PC-9 (cell line): ENCODE measurements around the gene CD36. TPM values are rescaled to one million over a fixed set of nuclear protein-coding genes. Genes with fewer than 3 reads are reported as not detected.

Experiments used
- BruUV-seq: library from RNA; stranded (reverse); fragments of 400-500 nt; replicated peaks from 2 replicates; lab custom pipeline; 2021; lab: Mats Ljungman, UMichigan
- CTCF ChIA-PET: fragments of 300-600 bp; sonication (Branson Sonifier 250); formaldehyde crosslinking; loops from one replicate; lab custom pipeline; 2022; ENCODE audit warnings: antibody characterized with exemption; lab: Charles Lee
- POLR2A ChIA-PET: fragments of 300-600 bp; sonication (Branson Sonifier 250); formaldehyde crosslinking; loops from one replicate; lab custom pipeline; 2022; ENCODE audit warnings: antibody characterized with exemption; ENCODE audit not compliant: unreplicated experiment; lab: Charles Lee
- DNase-seq, 2 experiments: peaks; one replicate each; pipeline versions ENCODE4 v3.0.0 to v3.0.0-alpha.2; 2015 to 2022; ENCODE audit warnings: mixed read lengths in 1 of 2
- H2AFZ ChIP-seq: fragments of 200-600 bp; sonication (generic); 2 replicates; pipeline ENCODE4 v1.8.1; 2017; ENCODE audit warnings: antibody characterized with exemption
- H3F3A ChIP-seq: fragments of 200-600 bp; sonication (generic); 2 replicates; pipeline ENCODE4 v1.8.1; 2017; ENCODE audit warnings: antibody characterized with exemption, mild to moderate bottlenecking, low read depth; ENCODE audit not compliant: insufficient read depth
- H3K27ac ChIP-seq: fragments of 200-600 bp; sonication (generic); 2 replicates; pipeline ENCODE4 v1.6.1; 2016; ENCODE audit warnings: mixed run types
- H3K27me3 ChIP-seq: fragments of 200-600 bp; sonication (generic); 2 replicates; pipeline ENCODE4 v1.6.1; 2016; ENCODE audit warnings: low read depth, mixed run types; ENCODE audit not compliant: insufficient read depth
- H3K36me3 ChIP-seq: fragments of 200-600 bp; sonication (generic); 2 replicates; pipeline ENCODE4 v1.6.1; 2016; ENCODE audit warnings: low read depth, mixed run types
- H3K4me1 ChIP-seq: fragments of 200-600 bp; sonication (generic); replicated peaks from 2 replicates; pipeline ENCODE4 v1.6.1; 2016; ENCODE audit warnings: mixed run types; ENCODE audit not compliant: insufficient read depth
- H3K4me2 ChIP-seq: fragments of 200-600 bp; sonication (generic); 2 replicates; pipeline ENCODE4 v1.6.1; 2017; ENCODE audit warnings: mixed run types
- H3K4me3 ChIP-seq: fragments of 200-600 bp; sonication (generic); 2 replicates; pipeline ENCODE4 v1.6.1; 2016; ENCODE audit warnings: mixed run types
- H3K79me2 ChIP-seq: fragments of 200-600 bp; sonication (generic); 2 replicates; pipeline ENCODE4 v1.6.1; 2017; ENCODE audit warnings: low read depth, mixed run types
- H3K9me2 ChIP-seq: fragments of 200-600 bp; sonication (generic); 2 replicates; pipeline ENCODE4 v1.8.1; 2017; ENCODE audit warnings: mild to moderate bottlenecking; ENCODE audit not compliant: insufficient read depth
- H3K9me3 ChIP-seq: fragments of 200-600 bp; sonication (generic); 2 replicates; pipeline ENCODE4 v1.8.1; 2016; ENCODE audit warnings: low read depth; ENCODE audit not compliant: insufficient read depth
- H4K20me1 ChIP-seq: fragments of 200-600 bp; sonication (generic); 2 replicates; pipeline ENCODE4 v1.8.1; 2017; ENCODE audit not compliant: insufficient read depth
- EZH2 ChIP-seq: fragments of 200-600 bp; sonication (generic); IDR thresholded peaks from 2 replicates; pipeline ENCODE4 v1.8.0; 2017; ENCODE audit warnings: antibody characterized with exemption, low read depth
- intact Hi-C: fragments of 100-400 bp; cut with micrococcal nuclease; formaldehyde crosslinking; loops from one replicate; pipeline ENCODE4 v1.10.0; 2022; ENCODE audit not compliant: unreplicated experiment
- total RNA-seq: library from RNA; stranded (reverse); gene quantifications from 2 replicates; pipeline ENCODE4 v1.2.3, GENCODE V29; 2021
- TF ChIP-seq, protein P1 (sequence below): fragments of 200-600 bp; sonication (generic); conservative IDR thresholded peaks from 2 replicates; pipeline ENCODE4 v1.6.1; 2017; ENCODE audit warnings: mixed run types, antibody characterized with exemption, mild to moderate bottlenecking, moderate library complexity

The CD36 gene
- total RNA-seq, 1 experiment from 2014 or later, result 0.28 TPM

DNA sequence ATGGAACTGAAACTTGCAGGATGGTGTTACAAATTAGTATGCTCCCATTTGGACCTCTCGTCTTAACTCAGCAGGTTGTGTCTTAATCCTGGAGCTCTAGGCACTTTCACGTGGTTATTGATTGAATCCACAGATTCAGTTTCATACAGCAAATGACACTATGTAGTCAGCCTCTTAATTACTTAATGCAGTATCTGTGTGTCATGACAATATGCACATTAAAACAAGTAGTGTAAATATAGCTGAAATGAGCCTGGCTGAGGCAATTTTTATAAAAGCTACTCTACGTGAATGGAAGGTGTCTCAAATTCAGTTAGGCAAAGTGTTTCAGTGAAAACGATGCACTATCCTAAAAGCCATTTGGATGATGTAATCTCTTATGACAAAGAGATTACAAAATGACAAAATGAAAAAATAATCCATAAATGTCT lies 86.8 kb downstream of the CD36 start:
- H2AFZ ChIP-seq, result no peak overlapping the region

More for the DNA sequence above, 86.8 kb downstream of the CD36 start:
- Histone ChIP-seq H3K27ac (no peak overlapping the region), H4K20me1 (no peaks in the 10 kb centered on the region), H3F3A (peaks cover 27% of the 10 kb centered on the region), H3K9me2 (no peaks in the 10 kb centered on the region), H3K4me1 (peaks cover 45% of the 10 kb centered on the region), H3K4me2 (no peak overlapping the region), H3K27me3 (no peaks in the 10 kb centered on the region), H3K79me2 (no peaks in the 10 kb centered on the region), H3K9me3 (peaks cover 4% of the 10 kb centered on the region), H3K36me3 (no peaks in the 10 kb centered on the region), H3K4me3 (no peak overlapping the region)
- DNase-seq, result no peak
- POLR2A ChIA-PET, result interaction anchor here (0.5 to 0.6 kb wide), 2 partner anchors 194 to 754 kb away, joined by 3 to 10 read pairs; partner anchors contain the start of gene SEMA3C
- CTCF ChIA-PET, result interaction anchor here (1.1 kb wide), 1 partner anchor 194 kb away, joined by 9 read pairs; the partner anchor contains the start of gene SEMA3C
- TF ChIP-seq EZH2, result no peak
- TF ChIP-seq, protein P1, sequence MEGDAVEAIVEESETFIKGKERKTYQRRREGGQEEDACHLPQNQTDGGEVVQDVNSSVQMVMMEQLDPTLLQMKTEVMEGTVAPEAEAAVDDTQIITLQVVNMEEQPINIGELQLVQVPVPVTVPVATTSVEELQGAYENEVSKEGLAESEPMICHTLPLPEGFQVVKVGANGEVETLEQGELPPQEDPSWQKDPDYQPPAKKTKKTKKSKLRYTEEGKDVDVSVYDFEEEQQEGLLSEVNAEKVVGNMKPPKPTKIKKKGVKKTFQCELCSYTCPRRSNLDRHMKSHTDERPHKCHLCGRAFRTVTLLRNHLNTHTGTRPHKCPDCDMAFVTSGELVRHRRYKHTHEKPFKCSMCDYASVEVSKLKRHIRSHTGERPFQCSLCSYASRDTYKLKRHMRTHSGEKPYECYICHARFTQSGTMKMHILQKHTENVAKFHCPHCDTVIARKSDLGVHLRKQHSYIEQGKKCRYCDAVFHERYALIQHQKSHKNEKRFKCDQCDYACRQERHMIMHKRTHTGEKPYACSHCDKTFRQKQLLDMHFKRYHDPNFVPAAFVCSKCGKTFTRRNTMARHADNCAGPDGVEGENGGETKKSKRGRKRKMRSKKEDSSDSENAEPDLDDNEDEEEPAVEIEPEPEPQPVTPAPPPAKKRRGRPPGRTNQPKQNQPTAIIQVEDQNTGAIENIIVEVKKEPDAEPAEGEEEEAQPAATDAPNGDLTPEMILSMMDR, result no peak
- BruUV-seq, result no TSS peak
- intact Hi-C loops, result no loop called here

Other genes with a start within 250 kb of the CD36 start
- not detected in 2 replicates for gene GNAT3, start 126.6 kb upstream of the CD36 start, total RNA-seq